ENCODE results near the gene SH3PXD2B. TPM values are rescaled to one million over a fixed set of nuclear protein-coding genes. Genes with fewer than 3 reads are reported as not detected.
"Not testable (repeated sequence)": the region's sequence is repeated elsewhere in the genome, so short reads cannot be mapped to it uniquely, and the experiment has no call there.

Gene SH3PXD2B
- total RNA-seq, 1 experiment from 2014 or later = 14.9 TPM

DNA sequence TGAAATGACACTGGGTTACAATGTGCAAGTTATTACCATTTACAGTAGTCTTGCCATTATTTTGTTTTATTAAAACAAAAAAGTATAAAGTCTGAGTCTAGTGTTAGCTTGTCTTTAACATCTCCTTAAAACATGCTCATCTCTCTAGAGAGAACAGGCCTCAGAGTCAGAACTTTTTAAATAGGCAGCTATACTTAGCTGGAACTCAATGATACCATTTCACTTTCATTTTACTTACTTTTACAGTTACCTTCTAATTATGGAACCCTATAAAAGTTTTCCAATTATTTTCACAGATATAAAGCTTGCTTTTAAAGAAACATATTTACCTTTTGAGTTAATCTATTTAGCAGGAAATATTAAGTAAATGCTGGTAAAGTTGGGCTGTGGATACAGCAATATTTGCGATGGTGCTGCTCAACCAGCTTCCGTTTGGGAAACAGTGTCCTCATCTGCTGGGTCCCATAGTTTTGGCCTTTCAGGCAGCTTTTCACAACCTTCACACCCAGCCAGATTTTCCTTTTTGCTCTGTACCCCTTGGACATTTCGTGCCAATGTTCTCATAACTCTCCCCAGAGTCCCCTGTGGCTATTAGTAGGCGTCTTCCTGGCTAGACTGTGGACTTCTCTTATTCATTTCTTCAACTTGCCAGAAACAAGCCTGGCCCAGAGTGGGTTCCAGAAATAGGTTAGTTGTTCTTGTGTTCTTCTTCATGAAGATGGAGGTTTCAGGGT lies 134.4 kb downstream of the SH3PXD2B start:
- no peak for DNase-seq (ENCODE audit: extremely low read depth, low read depth)

DNA sequence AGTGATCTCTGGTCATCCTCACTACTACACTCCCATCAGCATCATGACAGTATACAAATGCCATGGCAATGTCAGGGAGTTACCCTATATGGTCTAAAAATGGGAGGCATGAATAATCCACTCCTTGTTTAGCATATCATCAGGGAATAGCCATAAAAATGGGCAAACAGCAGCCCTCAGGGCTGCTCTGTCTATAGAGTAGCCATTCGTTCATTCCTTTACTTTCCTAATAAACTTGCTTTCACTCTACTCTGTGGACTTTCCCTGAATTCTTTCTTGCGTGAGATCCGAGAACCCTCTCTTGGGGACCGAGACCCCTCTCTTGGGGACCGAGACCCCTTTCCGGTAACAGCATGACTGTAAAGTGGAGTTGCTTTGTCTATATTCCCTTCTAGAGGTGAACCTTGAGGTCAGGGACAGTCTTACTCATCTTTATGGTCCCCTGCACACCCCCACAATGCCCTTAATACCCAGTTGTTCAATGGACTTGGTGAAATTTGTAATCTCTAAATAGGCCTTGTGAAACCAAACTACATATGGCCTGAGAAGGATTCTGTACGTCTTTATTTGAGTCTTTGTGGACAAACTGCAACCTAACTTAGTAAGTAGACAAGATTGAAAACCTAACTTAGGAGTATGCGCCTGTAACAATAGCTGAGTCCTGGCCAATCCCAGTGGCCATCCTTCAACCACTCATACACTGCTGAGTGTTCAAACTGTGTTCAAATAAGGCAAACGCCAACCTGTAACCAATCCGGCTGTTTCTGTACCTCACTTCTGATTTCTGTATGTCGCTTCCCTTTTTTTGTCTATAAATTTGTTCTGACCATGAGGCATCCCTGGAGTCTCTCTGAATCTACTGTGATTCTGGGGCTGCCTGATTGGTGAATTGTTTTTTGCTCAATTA lies 138.5 kb downstream of the SH3PXD2B start:
- DNase-seq (ENCODE audit: extremely low read depth, low read depth) = no peak

DNA sequence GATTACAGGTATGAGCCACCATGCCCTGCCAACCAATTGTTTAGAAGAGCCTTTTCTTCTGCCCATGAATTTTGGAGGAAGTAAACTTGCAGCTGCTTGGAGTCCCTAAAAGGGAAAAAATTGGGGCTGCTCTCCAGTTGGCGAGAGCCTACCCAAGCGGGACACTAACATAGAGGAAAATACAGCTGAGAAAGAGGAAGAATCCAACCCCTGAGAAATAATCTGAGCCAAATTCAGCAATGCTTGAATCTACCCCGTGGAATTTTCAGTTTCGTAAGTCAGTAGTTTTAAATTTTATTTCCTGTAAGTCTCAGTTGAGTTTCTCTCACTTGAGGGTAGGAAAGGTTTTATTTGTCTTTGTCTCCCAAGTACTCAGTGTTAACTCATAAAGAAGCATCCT lies 140.4 kb downstream of the SH3PXD2B start:
- DNase-seq (ENCODE audit: extremely low read depth, low read depth) = no peak

DNA sequence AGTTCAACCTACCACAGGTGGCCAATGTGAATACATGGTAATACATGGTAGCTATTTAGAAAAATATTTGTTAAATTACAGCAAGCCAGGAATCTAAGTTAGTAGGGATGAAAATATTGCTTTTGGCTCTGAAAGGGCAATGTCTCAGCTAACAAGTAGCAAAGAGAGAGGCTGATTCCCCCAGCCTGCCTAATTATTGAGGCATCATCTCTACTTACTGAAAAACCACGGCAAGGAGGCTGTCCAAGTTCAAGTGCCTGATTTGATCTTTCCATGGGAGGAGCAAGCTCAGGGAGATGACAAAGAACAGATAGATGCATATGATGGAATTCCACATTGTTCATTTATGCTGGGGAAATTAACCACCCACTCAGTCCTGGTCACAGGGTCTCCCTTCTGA lies 142.0 kb downstream of the SH3PXD2B start:
- no peak for DNase-seq (ENCODE audit: extremely low read depth, low read depth)

DNA sequence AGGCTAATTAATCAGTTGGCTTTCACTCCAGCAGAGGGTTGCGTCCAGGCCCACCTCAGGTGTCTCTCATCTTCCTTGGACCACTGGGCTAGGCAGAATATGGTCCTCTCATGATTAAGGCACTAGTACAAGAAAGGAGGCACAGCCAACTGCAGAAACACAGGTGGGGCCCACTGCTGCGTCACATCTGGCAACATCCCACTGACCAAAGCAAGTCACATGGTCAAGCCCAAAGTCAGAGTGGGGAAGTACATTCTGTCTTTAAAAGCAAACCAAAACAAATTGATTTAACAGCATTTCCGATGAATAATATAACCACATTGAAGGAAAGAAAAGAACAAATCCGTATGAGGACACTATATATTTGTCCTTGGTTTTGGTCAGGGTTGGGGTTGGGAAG lies 142.7 kb downstream of the SH3PXD2B start:
- DNase-seq (ENCODE audit: extremely low read depth, low read depth) = no peak

DNA sequence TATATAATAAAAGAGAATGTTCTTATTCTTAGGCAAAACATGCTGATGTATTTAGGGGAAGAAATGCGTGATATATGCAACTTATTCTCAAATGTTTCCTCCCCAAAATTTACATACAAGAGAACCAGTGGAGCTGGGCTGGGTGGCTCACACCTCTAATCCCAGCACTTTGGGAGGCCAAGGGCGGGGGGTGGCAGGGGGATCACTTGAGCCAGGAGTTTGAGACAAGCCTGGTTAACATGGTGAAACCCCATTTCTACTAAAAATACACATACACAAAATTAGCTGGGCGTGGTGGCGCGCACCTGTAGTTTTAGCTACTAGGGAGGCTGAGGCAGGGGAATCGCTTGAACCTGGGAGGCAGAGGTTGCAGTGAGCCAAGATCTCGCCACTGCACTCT lies 143.3 kb downstream of the SH3PXD2B start:
- no peak for DNase-seq (ENCODE audit: extremely low read depth, low read depth)

DNA sequence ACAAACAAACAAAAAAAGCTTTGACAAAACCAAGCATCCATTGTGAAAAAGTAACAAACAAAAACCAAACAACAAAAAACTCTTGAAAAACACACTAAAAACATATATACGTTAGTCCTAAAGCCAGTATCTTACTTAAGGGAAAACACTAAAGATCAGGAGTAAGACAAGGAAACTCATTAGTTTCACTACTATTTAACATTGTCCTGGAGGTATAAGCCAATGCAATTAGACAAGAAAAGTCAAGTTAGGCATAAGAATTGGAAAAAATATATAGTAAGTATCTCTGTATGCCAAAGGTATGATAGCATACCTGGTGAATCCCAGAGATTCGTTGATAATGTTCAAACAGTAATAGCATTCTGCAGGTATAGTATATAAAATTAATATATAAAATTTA lies 148.9 kb downstream of the SH3PXD2B start:
- no peak for DNase-seq (ENCODE audit: extremely low read depth, low read depth)

DNA sequence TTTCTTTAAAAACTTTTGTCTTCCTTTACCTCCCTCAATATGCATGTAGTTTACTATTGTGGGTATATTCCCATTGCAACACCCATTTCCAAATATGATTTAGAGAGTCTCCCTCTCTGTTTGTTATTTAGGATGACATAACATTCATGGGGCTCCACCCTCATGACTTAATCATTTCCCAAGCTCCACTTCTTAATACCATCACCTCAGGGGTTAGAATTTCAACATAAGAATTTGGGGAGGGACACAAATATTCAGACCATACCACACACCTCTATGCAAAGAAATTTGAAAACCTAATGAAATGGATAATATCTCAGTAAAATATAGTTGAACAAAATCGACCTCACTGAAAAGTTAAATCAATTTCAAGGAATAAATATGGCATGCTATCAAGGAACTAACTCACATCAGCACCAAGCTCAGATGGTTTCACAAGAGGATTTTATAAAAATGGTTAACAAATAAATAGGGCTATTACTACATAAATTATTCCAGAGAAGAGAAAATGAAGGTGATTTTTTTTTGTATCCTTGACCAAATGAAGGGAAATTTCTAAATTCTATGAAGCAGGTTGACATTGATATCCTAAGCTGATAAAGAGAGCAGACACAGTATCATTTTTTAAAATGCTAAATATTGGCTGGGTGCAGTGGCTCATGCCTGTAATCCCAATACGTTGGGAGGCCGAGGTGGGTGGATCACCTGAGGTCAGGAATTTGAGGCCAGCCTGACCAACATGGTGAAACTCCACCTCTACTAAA lies 150.6 kb downstream of the SH3PXD2B start:
- peak; percentile 24 for DNase-seq (ENCODE audit: extremely low read depth, low read depth)

DNA sequence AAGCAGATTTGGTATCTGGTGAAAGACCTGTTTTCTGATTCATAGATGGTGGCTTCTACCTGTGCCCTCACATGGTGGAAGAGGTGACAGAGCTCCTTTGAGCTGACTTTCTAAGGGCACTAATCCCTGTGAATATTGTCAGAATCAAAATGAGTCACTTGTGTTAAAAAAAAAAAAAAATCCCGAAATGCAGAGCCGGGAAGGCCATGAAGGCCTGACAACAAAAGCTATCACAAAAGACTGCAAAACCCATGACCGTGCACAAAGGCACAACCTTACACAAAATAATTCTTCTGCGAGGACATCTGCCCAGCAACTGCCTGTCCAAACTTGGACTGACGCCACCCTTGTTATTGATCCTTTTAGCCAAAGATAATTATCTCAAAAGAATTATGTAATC lies 151.2 kb downstream of the SH3PXD2B start:
- no peak for DNase-seq (ENCODE audit: extremely low read depth, low read depth)

DNA sequence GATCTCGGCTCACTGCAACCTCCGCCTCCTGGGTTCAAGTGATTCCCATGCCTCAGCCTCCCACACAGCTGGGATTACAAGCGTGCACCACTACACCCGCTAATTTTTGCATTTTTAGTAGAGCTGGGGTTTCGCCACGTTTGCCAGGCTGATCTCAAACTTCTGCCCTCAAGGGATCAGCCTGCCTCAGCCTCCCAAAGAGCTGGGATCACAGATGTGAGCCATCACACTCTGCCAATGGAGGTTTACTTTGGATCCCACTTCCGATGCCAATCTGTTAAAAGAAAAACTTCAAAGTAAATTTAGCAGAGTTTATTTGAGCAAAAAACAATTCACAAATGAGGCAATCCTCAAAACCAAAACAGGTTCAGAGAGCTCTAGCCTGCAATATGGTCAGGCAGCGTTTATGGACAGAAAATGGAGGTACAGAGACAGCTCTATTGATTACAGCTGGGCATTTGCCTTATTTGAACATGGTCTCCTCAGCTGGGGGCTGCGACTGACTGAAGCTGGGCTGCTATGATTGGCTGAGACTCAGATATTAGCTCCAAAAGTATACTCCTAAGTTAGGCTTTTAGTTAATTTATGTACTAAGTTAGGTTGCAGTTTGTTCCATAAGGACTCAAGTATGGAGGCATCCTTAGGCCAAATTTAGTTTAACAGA lies 152.1 kb downstream of the SH3PXD2B start:
- DNase-seq (ENCODE audit: extremely low read depth, low read depth) = no peak

DNA sequence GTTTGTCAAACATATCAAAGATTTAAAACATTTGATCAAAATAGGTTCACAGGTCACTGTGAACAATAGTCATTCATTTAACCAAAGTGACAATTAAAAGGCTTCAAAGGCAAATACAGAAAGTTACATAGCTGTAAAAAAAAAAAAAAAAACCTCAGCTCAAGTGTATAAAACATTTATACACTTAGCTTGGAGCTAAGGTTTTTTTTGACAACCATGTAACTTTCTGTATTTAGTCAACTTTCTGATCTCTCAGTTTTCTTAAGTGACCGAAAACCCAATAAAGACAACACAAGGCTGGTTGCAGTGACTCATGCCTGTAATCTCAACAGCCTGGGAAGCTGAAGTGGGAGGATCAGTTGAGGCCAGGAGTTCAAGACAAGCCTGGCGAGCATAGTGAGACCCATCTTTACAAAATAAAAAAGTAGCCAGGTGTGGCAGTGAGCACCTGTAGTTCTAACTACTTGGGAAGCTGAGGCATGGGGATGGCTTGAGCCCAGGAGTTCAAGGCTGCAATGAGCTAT lies 154.3 kb downstream of the SH3PXD2B start:
- DNase-seq (ENCODE audit: extremely low read depth, low read depth) = no peak

DNA sequence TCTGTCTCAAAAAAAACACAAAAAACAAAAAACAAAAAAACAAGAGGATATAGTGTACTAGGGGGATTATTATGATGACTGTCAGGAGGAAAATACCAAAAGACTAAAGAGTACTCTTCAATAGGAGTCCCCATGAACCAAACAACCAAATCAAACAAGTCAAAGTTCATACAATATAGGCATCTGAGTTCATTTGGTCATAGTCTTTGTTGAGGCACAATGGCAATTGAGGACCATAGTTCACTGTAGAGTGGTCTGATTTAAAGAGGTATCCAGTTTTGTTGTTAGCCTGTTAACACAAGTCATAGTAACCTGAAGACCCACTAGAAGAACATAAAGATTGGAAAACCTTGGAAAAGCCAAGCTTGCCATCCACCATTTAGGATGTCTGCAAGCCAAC lies 159.5 kb downstream of the SH3PXD2B start:
- DNase-seq (ENCODE audit: extremely low read depth, low read depth) = no peak

DNA sequence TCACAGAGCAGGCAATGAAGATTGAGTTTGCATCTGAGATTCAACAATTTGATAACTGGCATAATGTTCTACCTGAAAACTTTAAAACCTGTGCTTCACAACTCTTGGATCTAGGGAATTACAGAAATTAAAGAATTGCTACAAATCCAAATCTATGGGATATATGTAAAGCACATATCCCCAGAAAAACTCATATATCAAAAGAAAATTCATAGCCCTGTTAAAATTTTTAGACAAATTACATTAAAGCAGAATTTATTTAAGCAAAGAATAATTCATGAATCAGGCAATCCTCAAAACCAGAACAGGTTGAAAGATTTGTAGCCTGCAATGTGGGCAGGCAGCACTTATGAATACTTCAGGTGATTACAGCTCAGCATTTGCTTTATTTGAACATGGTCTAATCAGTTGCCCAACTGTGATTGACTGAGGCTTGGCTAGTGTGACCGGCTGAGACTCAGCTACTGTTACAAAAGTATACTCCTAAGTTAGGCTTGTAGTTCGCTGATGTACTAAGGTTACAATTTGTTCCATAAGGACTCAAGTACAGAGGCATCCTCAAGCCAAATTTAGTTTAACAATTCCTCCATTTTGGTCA lies 160.5 kb downstream of the SH3PXD2B start:
- no peak for DNase-seq (ENCODE audit: extremely low read depth, low read depth)

DNA sequence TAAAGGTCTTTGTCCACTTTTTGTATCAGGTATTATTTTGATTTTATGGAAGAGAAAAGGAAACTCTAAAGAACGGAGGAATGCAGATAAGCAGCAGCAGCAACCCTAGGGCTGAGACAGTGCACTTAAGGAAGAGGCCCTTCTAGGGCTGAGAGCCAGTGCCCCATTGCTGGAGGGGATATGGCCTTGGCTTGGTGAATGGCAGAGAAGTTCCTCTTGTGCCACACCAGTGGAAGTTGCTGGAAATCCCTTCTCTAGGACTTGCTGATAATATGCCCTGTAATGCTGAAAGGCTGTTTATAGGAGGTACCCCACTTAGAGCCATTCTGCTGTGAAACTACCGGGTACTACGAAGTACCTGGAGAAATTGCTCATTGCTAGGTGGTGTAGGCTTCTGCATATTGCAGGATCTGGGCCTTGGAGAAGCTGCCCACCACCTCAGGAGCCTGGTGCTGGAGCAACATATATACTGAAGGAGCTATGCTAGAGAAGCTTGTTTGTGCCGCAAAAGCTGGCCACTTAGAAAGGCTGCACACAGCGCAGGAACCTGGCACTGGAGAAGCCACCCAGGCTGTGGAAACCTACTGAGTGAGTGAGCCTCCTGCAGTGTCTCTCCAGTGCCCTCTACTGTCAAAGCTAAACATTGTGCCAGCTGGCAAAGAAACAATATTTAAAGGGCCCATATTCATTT lies 161.1 kb downstream of the SH3PXD2B start:
- peak; percentile 79 for DNase-seq (ENCODE audit: extremely low read depth, low read depth)

DNA sequence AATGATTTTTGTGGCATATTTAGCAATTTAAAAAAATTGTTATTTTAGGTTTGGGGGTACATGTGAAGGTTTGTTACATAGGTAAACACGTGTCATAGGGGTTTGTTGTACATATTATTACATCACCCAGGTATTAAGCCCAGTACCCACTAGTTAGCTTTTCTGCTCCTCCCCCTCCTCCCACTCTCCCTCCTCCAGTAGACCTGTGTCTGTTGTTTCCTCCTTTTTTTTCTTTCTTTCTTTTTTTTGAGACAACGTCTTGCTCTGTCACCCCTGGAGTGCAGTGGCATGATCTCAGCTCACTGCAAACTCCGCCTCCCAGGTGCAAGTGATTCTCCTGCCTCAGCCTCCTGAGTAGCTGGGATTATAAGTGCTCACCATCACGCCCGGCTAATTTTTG lies 162.5 kb downstream of the SH3PXD2B start:
- not testable (repeated sequence) for DNase-seq (ENCODE audit: extremely low read depth, low read depth)

DNA sequence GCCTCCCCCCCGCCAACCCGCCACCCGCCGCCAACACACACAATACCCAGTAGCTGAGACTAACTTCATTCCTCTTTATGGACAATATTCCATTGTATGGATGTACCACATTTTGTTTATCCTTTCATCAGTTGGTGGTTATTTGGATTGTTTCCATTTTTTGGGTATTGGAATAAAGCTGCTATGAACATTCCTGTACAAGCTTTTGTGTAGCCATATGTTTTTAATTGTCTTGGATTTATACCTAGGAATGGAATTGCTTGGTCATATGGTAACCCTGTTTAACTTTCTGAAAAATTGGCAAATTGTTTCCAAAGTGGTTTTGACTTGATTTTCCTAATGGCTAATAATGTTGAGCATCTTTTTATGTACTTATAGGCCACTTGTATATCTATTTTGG lies 165.9 kb downstream of the SH3PXD2B start:
- DNase-seq (ENCODE audit: extremely low read depth, low read depth) = no peak

DNA sequence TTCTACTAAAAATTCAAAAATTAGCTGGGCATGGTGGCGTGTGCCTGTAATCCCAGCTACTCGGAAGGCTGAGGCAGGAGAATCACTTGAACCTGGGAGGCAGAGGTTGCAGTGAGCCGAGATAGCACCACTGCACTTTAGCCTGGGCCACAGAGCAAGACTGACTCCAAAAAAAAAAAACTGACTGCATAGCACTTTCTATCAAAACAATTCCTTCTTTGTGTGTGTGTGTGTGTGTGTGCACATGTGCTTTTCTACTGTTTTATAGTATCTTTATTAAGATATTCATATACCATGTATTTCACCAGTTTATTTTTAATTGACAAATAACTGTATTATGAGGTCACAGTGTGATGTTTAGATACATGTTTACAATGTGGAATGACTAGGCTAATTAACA lies 167.2 kb downstream of the SH3PXD2B start:
- DNase-seq (ENCODE audit: extremely low read depth, low read depth) = not testable (repeated sequence)

DNA sequence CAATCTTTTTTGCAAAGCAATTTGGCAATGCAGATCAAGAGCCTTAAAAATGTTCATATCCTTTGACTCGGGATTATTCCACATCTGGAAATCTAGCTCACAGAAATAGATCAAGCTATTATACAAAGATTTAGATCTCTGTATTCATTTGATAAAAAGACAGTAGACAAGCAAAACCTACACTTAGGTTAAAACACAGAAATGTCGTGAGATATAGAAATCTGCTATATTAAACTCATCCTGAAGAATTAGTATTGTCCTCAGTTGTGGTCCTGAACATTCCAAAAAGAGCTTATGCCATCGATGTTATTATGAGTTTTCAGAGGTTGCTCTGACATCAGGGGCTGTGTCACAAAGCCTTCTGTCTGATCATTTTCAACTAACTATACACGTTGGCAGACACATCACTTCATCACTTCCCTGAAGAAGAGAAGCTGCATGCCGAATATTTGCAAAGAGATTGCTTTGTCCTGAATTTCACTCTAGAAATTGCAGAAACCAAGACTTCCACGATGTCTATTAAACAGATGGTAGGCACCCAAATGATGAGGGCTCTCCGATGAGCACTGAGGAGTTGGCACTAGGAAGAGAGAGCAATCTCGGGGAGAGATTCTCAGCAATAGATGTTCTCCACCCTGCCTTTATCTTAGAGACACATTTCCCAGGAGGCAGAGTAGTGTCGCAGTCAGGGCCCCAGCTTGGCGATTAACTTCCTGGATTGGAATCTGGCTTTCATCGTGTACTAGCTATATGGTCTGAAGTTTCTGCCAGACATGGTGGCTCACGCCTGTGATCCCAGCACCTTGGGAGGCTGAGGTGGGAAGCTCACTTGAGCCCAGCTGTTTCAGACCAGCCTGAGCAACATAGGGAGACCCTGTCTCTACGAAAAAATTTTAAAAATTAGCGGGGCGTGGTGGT lies 168.8 kb downstream of the SH3PXD2B start:
- no peak for DNase-seq (ENCODE audit: extremely low read depth, low read depth)
